HG03558 (cell line): ENCODE measurements around the gene TBC1D10A.

ENCODE experiments used
- ATAC-seq: cut with Tn5 transposase; IDR thresholded peaks from one replicate; pipeline ENCODE4 v1.9.1; 2021; ENCODE audit warnings: moderate number of reproducible peaks; ENCODE audit not compliant: unreplicated experiment; ENCODE audit errors: extremely low read depth

TBC1D10A gene

DNA sequence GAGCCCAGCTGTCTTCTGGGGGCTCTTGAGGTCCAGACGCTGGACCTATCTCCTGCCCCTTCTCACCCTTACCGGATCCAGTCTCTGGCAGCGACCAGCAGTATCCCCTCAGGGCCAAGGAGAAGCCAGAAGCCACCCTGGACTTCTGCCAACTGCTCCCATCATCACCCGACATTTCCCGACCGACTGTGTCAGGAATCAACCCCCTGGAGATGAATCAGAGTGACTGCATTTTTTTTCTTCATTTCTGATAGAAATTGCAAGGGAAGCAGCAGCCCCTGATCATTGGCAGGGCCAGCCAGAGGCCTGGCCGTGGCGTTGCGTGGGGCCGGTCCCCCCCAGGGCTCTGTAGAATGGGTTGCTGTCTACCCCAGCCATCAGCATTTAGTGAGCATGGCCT is 75.0 kb downstream of the TBC1D10A start:
- no peak for ATAC-seq

DNA sequence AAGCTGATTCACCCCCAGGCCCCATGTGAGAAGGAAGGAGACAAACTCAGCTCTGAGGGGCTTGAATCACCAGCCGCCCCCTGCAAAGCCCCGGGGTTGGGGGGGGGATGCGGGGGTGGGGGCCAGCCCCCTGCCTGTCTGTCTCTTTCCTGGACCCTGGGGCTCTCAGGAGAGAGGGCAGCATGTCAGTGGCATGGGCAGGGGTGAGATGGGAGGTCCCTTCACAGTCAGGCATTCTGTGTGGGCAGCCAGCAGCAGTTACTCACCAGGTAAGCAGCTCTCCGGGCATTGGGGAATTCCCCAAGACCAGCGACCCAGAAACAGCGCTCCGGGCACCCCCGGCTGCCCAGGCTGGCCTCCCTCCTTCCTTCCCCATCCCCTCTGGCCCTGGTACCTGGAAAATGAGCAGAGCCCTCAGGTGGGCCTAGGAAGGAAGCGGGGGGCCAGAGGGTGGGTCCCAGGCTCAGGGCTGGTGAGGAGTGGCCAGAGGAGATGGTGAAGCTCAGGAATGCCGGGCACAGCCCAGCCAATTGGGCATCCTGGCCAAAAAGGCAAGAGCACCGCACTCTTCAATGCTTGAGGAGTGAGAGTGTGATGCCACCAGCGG is 76.0 kb downstream of the TBC1D10A start:
- no peak for ATAC-seq

DNA sequence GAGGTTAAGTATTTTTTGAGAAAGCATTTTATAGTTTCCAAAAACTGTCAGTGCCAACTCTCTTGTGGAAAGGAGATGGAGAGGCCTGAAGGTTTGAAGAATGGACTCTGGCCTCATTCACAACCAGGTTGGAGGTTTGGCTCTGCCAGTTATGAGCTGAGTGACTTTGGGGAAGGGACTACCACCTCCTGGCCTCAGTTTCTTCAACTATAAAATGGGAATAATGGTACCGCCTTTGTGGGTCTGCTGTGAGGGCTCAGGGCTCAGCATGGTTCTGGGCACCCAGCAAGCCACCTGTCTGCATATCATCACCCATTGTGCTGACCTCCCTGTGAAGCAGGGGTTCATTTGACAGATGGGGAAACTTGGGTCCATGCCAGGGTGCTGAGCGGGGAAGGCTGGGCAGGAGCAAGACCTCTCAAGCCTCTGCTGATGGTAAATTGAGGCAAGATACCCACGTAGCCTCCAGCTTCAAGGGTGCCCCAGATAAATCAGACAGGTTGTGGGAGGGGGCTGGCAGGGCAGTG is 76.6 kb downstream of the TBC1D10A start:
- ATAC-seq: no peak

DNA sequence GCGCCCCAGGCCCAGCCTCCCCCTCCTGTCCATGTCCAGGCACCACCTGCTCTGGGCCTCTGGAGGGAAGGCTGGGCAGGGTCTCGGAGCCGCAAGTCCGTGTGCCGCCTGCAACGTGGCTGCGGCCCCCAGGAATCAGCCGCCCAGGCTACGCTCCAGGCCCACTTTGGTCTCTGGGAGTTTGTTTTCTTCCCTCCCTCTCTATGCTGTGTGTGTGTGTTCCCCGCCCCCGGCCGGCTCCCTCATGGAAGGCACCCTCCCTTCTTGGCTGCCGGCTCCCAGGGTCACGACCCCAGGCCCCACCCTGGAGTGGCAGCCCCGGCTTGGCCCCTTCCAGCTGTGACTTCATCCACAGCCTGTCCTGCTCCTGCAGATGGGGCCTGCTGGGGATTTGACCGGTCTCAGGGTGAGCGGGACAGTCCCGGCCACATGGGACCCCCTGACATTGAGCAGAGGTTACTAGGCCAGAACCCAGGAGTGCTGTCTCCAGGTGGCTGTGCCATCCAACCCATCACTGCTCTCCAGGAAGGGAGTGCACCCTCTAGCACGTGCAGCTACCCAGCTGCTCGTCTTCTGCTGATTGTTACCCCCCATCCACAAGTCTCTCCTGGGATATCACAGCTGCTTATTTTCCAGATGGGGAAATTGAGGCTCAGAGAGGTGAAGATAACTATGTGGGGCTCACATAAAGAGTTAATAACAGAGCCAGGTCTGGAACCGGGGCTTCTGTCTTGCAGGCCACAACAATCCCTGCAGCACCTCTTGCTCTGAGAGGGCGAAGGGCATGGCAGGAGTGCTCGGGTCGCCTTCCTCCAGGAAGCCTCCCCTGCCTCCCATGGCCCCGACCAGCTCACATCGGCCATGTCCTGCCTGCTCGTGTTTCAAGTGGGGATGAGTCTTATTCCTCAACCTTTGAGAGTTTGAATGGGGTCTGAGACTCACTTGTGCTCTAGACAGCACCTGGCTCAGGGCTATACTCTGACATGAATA is 77.4 kb downstream of the TBC1D10A start:
- ATAC-seq: no peak

DNA sequence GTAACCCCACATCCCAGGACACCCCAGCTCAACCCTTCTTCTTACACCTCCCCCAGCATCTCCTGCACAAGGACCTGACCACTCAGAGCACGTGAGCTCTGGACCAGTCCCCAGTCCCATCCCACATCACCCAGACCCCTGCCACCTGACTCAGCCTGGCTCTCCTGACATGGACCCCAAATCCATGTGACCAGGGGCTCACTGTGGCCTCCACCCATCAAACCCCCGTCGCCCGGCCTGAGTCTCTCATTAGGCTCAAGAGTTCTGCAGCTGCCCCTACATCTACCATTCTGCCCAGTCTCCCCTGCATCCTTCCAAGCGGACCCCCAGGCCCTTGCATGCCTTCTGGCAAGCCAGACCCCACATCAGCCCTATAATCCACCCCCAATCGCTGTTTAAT is 78.3 kb downstream of the TBC1D10A start:
- no peak for ATAC-seq

DNA sequence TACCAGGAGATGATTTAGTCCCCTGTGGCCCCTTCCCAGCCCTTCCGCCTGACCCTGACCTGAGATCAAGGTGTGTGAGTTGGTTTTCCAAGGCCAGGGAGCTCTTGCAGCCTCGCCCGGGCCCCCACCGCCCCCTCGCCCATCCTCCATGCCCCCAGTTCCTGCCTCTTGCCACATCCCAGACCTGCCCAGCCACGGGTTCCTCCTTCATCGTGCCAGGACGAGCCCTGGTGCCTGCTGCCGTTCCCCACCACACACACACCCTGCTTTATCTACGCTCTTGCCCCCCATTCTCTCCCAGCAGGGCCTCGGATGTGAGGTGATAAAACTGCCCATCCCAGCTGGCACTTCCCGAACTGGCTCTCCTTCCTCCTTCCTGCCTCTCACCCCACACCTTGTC is 78.8 kb downstream of the TBC1D10A start:
- ATAC-seq: no peak

DNA sequence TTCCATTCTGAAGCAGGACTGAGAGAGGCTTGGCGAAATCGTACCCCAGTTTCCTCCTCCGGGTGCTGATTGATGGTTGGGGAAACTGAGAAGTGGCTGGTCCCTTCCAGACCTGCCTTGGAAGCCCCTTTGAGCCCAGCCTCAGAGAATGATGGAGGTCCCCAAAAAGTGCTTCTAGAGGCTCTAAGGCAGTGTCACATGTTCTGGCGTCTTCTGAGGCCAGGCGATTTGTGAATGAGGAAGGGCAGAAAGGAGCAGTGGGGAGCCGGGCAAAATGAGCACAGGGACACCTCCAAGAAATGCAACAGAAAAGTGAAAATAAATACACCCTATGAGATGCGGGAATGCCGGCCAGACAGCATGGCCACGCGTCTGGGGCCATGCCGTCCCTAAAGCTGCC is 79.2 kb downstream of the TBC1D10A start:
- ATAC-seq: no peak

DNA sequence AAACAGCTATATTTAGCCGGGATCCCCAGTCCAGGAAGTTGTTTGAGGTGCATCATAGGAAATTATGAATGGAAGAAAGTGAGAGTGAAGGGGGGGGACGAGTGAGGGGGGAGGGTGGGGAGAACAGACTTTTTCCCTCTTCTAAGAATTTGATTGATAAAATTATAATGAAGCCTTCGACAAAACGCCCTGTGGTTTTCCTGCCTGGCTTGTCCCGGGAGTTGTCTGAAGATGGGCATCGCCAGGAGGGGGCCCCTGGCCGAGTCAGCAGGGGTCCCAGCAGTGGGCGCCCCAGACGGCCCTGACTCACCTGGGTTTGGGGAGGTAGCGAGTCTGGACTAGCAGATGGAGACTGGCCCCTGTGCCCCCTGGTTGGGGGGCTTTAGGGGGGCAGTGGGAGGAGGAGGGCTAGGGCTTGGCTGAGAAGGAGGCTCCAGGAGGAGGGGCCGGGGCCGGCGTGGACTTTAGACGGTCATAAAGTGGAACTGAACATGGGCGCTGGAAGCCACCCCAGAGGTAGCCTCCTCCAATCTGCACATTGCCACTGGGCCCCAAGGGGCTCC is 79.8 kb downstream of the TBC1D10A start:
- no peak for ATAC-seq

DNA sequence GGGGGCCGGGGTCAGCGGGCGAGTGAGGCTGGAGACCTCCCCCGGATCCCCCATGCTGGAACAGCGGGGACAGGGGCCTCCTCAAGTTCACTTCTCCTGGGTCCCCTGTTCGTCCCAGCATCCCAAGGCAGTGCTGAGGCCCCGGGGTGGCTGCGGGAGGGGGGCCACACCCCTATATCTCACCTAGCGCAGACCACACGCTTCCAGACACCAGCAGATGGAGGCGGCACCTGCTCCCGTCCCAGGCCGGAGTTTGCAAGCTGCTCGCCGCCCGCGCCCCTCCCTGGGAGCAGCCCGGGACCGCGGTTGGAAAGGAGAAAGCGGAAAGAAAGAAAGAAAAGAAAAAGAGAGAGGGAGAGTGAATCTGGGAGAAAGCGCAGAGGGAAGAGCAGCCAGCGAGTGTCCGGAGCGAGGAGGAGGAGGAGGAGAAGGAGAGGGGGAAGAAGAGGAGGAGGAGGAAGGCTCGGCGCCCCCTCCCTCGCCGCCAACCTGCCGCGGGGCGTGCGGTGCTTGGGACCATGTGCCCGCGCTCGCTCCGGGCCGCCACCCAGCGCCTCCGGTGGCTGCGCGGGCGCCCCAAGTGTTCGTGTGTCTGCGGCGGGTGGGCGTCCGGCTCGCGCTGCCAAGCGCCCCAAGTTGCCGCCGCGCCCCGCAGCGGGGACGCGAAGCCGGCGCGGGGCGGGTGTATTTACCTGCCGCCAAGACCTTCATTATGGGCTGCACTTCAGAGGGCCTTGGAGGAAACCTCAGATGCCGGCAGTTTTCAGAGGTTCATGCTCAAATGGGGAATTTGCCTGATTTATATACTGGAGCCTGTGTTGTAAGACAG is 80.5 kb downstream of the TBC1D10A start, which contains the start of gene LIF:
Gene LIF (minus strand): TSS at position 775 of the 829 bp plus-strand sequence. CDS start 64 bp downstream, at position 711.
- ATAC-seq: no peak

DNA sequence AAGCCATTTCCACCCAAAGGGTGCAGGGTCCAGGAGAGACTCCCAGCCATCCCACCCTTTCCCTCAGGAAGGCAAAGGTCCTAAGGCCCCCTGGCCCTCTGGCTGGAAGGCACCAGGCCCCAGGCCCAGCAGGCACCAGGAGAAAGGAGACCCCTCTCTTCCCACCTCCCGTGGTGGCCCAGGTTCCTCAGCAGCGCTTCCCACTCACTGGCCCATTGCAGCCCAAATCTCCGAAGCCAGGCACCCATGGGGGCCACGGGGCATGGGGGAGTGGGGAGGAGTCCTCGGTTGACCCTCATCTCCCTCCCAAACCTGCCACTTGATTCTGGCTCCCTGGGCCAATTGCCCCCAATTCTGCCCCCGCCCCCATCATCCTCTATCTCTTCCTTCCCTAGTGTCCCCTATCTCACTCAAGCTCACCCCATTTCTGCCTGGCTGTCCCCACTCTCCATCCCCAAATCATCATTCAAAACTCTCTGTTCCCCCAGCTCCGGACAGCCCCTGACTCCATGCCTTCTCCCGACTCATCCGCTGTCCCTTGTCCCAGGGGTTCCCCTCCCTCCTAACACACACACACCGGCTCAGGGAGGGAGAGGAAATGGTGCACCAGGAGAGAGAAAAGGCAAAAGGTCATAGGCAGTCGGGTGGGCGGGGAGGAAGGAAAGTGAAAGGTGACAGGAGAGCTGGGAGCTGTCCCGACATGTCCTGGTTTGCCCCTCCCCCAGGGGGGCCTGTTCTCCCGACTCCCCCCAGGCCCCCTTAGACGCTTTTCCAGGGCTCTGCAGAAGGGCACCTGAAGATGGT is 81.4 kb downstream of the TBC1D10A start:
- ATAC-seq: no peak

DNA sequence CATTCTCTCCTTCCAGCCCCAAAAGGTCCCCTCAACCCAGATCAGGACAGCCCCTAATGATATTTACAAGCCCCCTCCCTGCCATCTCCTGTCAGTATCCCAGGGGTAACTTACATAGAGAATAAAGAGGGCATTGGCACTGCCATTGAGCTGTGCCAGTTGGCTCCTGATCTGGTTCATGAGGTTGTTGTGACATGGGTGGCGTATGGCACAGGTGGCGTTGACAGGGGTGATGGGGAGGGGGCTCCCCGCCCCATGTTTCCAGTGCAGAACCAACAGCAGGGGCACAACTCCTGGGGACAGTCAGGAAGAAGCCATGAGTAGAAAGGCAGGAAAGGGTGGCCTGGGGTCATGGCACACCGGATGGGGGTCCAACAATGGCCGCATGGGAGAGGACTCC is 82.1 kb downstream of the TBC1D10A start:
- no peak for ATAC-seq

DNA sequence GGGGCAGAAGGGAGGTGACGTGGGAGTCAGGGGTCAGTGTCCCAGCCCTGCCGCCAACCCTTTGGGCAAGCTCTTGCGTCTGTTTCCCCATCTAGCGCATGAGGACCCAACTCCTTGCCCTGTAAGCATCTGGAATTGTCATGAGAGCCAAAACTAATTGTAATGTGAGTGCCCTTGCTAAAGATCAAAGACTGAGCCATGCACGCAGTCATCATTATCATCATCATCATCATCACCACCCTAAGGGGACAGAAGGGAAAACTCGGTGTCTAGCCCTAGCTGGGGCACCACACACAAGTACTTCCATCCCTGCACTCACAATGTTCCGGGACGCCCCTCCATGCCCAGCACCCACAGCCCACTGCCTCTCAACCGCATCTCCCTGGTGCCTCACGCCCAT is 82.7 kb downstream of the TBC1D10A start:
- no peak for ATAC-seq

DNA sequence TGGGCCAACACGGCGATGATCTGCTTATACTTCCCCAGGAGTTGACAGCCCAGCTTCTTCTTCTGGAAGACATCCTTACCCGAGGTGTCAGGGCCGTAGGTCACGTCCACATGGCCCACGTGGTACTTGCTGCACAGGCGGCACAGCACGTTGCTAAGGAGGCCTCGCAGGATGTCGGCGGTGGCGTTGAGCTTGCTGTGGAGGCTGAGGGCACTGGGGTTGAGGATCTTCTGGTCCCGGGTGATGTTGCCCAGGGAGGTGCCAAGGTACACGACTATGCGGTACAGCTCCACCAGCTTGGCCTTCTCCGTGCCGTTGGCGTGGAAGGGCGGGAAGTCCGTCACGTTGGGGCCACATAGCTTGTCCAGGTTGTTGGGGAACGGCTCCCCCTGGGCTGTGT is 83.1 kb downstream of the TBC1D10A start:
- ATAC-seq: no peak
